WTC11 (cell line): ENCODE data around the gene USP22.

Source experiments
- ESRRA ChIP-seq: sonication (generic); formaldehyde crosslinking; IDR thresholded peaks from 2 replicates; pipeline ENCODE4 v1.8.1; 2022; ENCODE audit warnings: mild to moderate bottlenecking, missing genetic modification reagents, borderline replicate concordance
- FOXJ3 ChIP-seq: sonication (generic); formaldehyde crosslinking; IDR thresholded peaks from 2 replicates; pipeline ENCODE4 v1.9.0; 2021; ENCODE audit warnings: missing genetic modification reagents, mild to moderate bottlenecking, borderline replicate concordance
- TF ChIP-seq, protein P1 (sequence below): fragments of 200-600 bp; IDR thresholded peaks from 2 replicates; pipeline ENCODE4 v1.8.0; 2022; ENCODE audit warnings: antibody characterized with exemption
- TF ChIP-seq, protein P2 (sequence below): sonication (generic); formaldehyde crosslinking; IDR thresholded peaks from 2 replicates; pipeline ENCODE4 v1.8.1; 2023; ENCODE audit warnings: mild to moderate bottlenecking, missing genetic modification reagents
- TF ChIP-seq, protein P3 (sequence below): sonication (generic); formaldehyde crosslinking; IDR thresholded peaks from 2 replicates; pipeline ENCODE4 v1.8.1; 2022; ENCODE audit warnings: missing genetic modification reagents, borderline replicate concordance
- TF ChIP-seq, protein P4 (sequence below): sonication (generic); formaldehyde crosslinking; IDR thresholded peaks from 2 replicates; pipeline ENCODE4 v1.8.0; 2023; ENCODE audit warnings: mild to moderate bottlenecking, missing genetic modification reagents
- TF ChIP-seq, protein P5 (sequence below): sonication (generic); formaldehyde crosslinking; IDR thresholded peaks from 2 replicates; pipeline ENCODE4 v1.8.1; 2023; ENCODE audit warnings: mild to moderate bottlenecking, moderate library complexity, missing genetic modification reagents

DNA sequence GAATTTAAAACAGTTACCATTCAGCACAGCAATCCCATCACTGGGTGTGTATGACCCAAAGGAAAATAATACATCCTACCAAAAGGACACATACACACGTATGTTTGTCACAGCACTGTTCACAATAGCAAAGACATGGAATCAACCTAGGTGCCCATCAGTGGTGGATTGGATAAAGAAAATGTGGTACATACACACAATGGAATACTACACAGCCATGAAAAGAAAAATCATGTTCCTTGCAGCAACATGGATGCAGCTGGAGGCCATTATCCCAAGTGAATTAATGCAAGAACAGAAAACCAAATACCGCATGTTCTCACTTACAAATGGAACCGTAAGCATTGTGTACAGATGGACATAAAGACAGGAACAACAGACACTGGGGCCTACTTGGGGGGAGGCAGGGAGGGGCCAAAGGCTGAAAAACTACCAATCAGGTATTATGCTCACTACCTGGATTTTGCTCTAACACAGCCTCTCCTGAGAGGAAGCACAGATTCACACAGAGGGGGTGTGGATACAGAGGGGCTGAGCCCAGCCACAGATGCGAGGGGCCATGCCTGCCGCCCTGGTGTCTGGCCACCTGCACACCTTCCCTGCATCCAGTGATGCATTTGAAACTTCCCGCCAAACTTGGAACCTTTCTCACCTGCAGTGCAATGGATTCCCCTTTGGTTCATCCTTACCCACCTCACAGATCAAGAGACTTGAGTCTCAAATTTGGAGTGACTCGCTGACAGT, 55.9 kb downstream of the USP22 start:
- TF ChIP-seq, protein P1, sequence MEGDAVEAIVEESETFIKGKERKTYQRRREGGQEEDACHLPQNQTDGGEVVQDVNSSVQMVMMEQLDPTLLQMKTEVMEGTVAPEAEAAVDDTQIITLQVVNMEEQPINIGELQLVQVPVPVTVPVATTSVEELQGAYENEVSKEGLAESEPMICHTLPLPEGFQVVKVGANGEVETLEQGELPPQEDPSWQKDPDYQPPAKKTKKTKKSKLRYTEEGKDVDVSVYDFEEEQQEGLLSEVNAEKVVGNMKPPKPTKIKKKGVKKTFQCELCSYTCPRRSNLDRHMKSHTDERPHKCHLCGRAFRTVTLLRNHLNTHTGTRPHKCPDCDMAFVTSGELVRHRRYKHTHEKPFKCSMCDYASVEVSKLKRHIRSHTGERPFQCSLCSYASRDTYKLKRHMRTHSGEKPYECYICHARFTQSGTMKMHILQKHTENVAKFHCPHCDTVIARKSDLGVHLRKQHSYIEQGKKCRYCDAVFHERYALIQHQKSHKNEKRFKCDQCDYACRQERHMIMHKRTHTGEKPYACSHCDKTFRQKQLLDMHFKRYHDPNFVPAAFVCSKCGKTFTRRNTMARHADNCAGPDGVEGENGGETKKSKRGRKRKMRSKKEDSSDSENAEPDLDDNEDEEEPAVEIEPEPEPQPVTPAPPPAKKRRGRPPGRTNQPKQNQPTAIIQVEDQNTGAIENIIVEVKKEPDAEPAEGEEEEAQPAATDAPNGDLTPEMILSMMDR: no peak
- TF ChIP-seq, protein P2, sequence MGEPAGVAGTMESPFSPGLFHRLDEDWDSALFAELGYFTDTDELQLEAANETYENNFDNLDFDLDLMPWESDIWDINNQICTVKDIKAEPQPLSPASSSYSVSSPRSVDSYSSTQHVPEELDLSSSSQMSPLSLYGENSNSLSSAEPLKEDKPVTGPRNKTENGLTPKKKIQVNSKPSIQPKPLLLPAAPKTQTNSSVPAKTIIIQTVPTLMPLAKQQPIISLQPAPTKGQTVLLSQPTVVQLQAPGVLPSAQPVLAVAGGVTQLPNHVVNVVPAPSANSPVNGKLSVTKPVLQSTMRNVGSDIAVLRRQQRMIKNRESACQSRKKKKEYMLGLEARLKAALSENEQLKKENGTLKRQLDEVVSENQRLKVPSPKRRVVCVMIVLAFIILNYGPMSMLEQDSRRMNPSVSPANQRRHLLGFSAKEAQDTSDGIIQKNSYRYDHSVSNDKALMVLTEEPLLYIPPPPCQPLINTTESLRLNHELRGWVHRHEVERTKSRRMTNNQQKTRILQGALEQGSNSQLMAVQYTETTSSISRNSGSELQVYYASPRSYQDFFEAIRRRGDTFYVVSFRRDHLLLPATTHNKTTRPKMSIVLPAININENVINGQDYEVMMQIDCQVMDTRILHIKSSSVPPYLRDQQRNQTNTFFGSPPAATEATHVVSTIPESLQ (CRISPR knock-in tag): no peak
- TF ChIP-seq, protein P3, sequence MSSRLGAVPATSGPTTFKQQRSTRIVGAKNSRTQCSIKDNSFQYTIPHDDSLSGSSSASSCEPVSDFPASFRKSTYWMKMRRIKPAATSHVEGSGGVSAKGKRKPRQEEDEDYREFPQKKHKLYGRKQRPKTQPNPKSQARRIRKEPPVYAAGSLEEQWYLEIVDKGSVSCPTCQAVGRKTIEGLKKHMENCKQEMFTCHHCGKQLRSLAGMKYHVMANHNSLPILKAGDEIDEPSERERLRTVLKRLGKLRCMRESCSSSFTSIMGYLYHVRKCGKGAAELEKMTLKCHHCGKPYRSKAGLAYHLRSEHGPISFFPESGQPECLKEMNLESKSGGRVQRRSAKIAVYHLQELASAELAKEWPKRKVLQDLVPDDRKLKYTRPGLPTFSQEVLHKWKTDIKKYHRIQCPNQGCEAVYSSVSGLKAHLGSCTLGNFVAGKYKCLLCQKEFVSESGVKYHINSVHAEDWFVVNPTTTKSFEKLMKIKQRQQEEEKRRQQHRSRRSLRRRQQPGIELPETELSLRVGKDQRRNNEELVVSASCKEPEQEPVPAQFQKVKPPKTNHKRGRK: no peak
- TF ChIP-seq ESRRA (CRISPR knock-in tag): no peak
- no peak for TF ChIP-seq FOXJ3 (CRISPR knock-in tag)
- TF ChIP-seq, protein P4, sequence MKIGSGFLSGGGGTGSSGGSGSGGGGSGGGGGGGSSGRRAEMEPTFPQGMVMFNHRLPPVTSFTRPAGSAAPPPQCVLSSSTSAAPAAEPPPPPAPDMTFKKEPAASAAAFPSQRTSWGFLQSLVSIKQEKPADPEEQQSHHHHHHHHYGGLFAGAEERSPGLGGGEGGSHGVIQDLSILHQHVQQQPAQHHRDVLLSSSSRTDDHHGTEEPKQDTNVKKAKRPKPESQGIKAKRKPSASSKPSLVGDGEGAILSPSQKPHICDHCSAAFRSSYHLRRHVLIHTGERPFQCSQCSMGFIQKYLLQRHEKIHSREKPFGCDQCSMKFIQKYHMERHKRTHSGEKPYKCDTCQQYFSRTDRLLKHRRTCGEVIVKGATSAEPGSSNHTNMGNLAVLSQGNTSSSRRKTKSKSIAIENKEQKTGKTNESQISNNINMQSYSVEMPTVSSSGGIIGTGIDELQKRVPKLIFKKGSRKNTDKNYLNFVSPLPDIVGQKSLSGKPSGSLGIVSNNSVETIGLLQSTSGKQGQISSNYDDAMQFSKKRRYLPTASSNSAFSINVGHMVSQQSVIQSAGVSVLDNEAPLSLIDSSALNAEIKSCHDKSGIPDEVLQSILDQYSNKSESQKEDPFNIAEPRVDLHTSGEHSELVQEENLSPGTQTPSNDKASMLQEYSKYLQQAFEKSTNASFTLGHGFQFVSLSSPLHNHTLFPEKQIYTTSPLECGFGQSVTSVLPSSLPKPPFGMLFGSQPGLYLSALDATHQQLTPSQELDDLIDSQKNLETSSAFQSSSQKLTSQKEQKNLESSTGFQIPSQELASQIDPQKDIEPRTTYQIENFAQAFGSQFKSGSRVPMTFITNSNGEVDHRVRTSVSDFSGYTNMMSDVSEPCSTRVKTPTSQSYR (CRISPR knock-in tag): no peak
- TF ChIP-seq, protein P5, sequence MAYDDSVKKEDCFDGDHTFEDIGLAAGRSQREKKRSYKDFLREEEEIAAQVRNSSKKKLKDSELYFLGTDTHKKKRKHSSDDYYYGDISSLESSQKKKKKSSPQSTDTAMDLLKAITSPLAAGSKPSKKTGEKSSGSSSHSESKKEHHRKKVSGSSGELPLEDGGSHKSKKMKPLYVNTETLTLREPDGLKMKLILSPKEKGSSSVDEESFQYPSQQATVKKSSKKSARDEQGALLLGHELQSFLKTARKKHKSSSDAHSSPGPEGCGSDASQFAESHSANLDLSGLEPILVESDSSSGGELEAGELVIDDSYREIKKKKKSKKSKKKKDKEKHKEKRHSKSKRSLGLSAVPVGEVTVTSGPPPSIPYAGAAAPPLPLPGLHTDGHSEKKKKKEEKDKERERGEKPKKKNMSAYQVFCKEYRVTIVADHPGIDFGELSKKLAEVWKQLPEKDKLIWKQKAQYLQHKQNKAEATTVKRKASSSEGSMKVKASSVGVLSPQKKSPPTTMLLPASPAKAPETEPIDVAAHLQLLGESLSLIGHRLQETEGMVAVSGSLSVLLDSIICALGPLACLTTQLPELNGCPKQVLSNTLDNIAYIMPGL: no peak
